ENCODE measurements around the gene CELF5. TPM values are rescaled to one million over a fixed set of nuclear protein-coding genes. Genes with fewer than 3 reads are reported as not detected.

CELF5 gene
- total RNA-seq, 1 experiment from 2014 or later = 2.5 TPM

GRCh38 chr19:3252650-3253049 is 28.2 kb downstream of the CELF5 start:
- Histone ChIP-seq H3K27me3 (ENCODE audit: insufficient read depth, low read length) (no peaks in the 10 kb centered on the region), H2AFZ (ENCODE audit: low read depth, low read length, poor library complexity, severe bottlenecking) (no peak overlapping the region), H3K4me1 (ENCODE audit: control insufficient read depth in 1 of 2, insufficient read depth in 2 of 2, low read length in 2 of 2) (no peaks in the 10 kb centered on the region), H3K4me2 (ENCODE audit: low read length) (no peak overlapping the region), H3K36me3 (ENCODE audit: control insufficient read depth in 1 of 2, insufficient read depth in 2 of 2, low read length in 2 of 2) (no peaks in the 10 kb centered on the region), H4K20me1 (ENCODE audit: insufficient read depth) (no peaks in the 10 kb centered on the region), H3K4me3 (replicated peaks in 1 of 2; ENCODE audit: low read depth in 1 of 2, low read length in 2 of 2) (no peak overlapping the region), H3K9me3 (ENCODE audit: control insufficient read depth in 1 of 2, insufficient read depth in 1 of 2, low read depth in 1 of 2, low read length in 2 of 2) (peaks cover 7 to 13% of the 10 kb centered on the region in 2 experiments; a peak in 2 of 4 replicates), H3K27ac (ENCODE audit: low read depth, low read length) (no peak overlapping the region), H3K9ac (ENCODE audit: low read length) (no peak overlapping the region), H3K9me2 (ENCODE audit: insufficient read depth) (no peaks in the 10 kb centered on the region), H3K79me2 (ENCODE audit: insufficient read depth, low read length) (no peaks in the 10 kb centered on the region)
- no peak for DNase-seq (ENCODE audit: low read depth, low spot score)
- no peak for TF ChIP-seq POLR2A (IDR thresholded peaks at IDR 0.05; ENCODE audit: borderline replicate concordance, extremely low read depth, insufficient read depth, insufficient read length)
- TF ChIP-seq SIN3A (IDR thresholded peaks at IDR 0.05; ENCODE audit: low read depth) = no peak
- no peak for TF ChIP-seq ZFX (IDR thresholded peaks at IDR 0.05)
- TF ChIP-seq MAX (IDR thresholded peaks at IDR 0.05) = no peak
- no peak for TF ChIP-seq EZH2 (IDR thresholded peaks at IDR 0.05)
- no peak for TF ChIP-seq SP1 (IDR thresholded peaks at IDR 0.05; ENCODE audit: low read depth)
- TF ChIP-seq SRF (IDR thresholded peaks at IDR 0.05; ENCODE audit: low read depth) = no peak
- TF ChIP-seq CEBPB (IDR thresholded peaks at IDR 0.05; ENCODE audit: low read depth) = no peak
- no peak for TF ChIP-seq CTCF (IDR thresholded peaks at IDR 0.05 in 2 of 3, conservative IDR thresholded peaks at IDR 0.05 in 1 of 3; ENCODE audit: borderline replicate concordance in 1 of 3, insufficient read depth in 1 of 3, low read depth in 2 of 3, low read length in 2 of 3)
- TF ChIP-seq ZNF274 (IDR thresholded peaks at IDR 0.05; ENCODE audit: low read depth, low read length) = no peak
- TF ChIP-seq JUND (IDR thresholded peaks at IDR 0.05) = no peak
- TF ChIP-seq CBX3 (IDR thresholded peaks at IDR 0.05; ENCODE audit: low read depth) = no peak
- no peak for TF ChIP-seq TCF7L2 (IDR thresholded peaks at IDR 0.05; ENCODE audit: borderline replicate concordance, extremely low read depth, insufficient read depth, insufficient read length)
- no peak for TF ChIP-seq EGR1 (IDR thresholded peaks at IDR 0.05; ENCODE audit: low read depth)
- no peak for TF ChIP-seq EZH2phosphoT487 (IDR thresholded peaks at IDR 0.05; ENCODE audit: borderline replicate concordance)
- TF ChIP-seq RAD21 (IDR thresholded peaks at IDR 0.05; ENCODE audit: low read depth) = no peak
- no peak for TF ChIP-seq REST (IDR thresholded peaks at IDR 0.05; ENCODE audit: low read depth)
- no peak for TF ChIP-seq FOSL1 (IDR thresholded peaks at IDR 0.05; ENCODE audit: low read depth)
- TF ChIP-seq ELF1 (IDR thresholded peaks at IDR 0.05; ENCODE audit: borderline replicate concordance, low read depth) = no peak
- ChIA-PET RAD21 (ENCODE audit: low non-redundant PET in 1 of 2, low total read pairs in 2 of 2, uncharacterized antibody in 2 of 2, unreplicated experiment in 2 of 2) (no interaction called here), POLR2A (no interaction called here), CTCF (interaction anchor here (1.8 kb wide), 1 partner anchor 23 kb away, joined by 10 read pairs; no protein-coding TSS in a partner anchor)
- intact Hi-C loops (cut with micrococcal nuclease) = no loop called here
- ATAC-seq = no peak
- no TSS peak for BruUV-seq (replicated peaks)

All from HCT116 (cell line).